Fibroblast of skin of abdomen (primary cell): ENCODE data around the gene KCTD15.
"Not testable (repeated sequence)": the region's sequence is repeated elsewhere in the genome, so short reads cannot be mapped to it uniquely, and the experiment has no call there.

Experiments used
- DNase-seq: peaks from one replicate; pipeline ENCODE4 v3.0.0-alpha.2; 2013

KCTD15 gene

GRCh38 chr19:33815380-33816340, 19.0 kb downstream of the KCTD15 start:
- peak; percentile 44 for DNase-seq

- DNase-seq = no peak
Measured at GRCh38 chr19:33818411-33818810, 21.7 kb downstream of the KCTD15 start.

GRCh38 chr19:33819078-33819477, 22.4 kb downstream of the KCTD15 start:
- DNase-seq = not testable (repeated sequence)

- no peak for DNase-seq
Measured at GRCh38 chr19:33819506-33819879, 22.8 kb downstream of the KCTD15 start.

GRCh38 chr19:33819880-33820781, 23.5 kb downstream of the KCTD15 start:
- peak; percentile 77 for DNase-seq

GRCh38 chr19:33821871-33822270, 25.2 kb downstream of the KCTD15 start:
- no peak for DNase-seq

GRCh38 chr19:33823341-33823740, 26.7 kb downstream of the KCTD15 start:
- DNase-seq = no peak

- no peak for DNase-seq
Measured at GRCh38 chr19:33825556-33825955, 28.9 kb downstream of the KCTD15 start.

- no peak for DNase-seq
Measured at GRCh38 chr19:33826521-33826920, 29.9 kb downstream of the KCTD15 start.

GRCh38 chr19:33828266-33829075, 31.8 kb downstream of the KCTD15 start:
- DNase-seq = no peak

- no peak for DNase-seq
Measured at GRCh38 chr19:33830264-33830663, 33.6 kb downstream of the KCTD15 start.

- no peak for DNase-seq
Measured at GRCh38 chr19:33831825-33832224, 35.2 kb downstream of the KCTD15 start.

GRCh38 chr19:33832633-33833032, 36.0 kb downstream of the KCTD15 start:
- DNase-seq = no peak

- DNase-seq = no peak
Measured at GRCh38 chr19:33840382-33840781, 43.7 kb downstream of the KCTD15 start.

GRCh38 chr19:33840783-33841182, 44.1 kb downstream of the KCTD15 start:
- no peak for DNase-seq

- DNase-seq = no peak
Measured at GRCh38 chr19:33841685-33842084, 45.0 kb downstream of the KCTD15 start.

- DNase-seq = no peak
Measured at GRCh38 chr19:33844478-33844877, 47.8 kb downstream of the KCTD15 start.

GRCh38 chr19:33845498-33845897, 48.8 kb downstream of the KCTD15 start:
- DNase-seq = no peak

GRCh38 chr19:33849551-33850147, 53.0 kb downstream of the KCTD15 start:
- no peak for DNase-seq

GRCh38 chr19:33859016-33859415, 62.3 kb downstream of the KCTD15 start:
- no peak for DNase-seq

- DNase-seq = no peak
Measured at GRCh38 chr19:33860312-33861090, 63.8 kb downstream of the KCTD15 start.
